Measurements from ENCODE around the gene ATF6B.

ATF6B gene

GRCh38 chr6:32097364-32097763, 30.7 kb downstream of the ATF6B start:
- DNase-seq (ENCODE audit: extremely low spot score): no peak
- CTCF ChIA-PET: no interaction called here
- POLR2A ChIA-PET: no interaction called here
- TF ChIP-seq CTCF (IDR thresholded peaks at IDR 0.05; ENCODE audit: control extremely low read depth, extremely low read depth, low read depth, missing control alignments): no peak

- CTCF ChIA-PET: interaction anchor here (0.7 kb wide), 1 partner anchor 22 kb away, joined by 3 read pairs; no protein-coding TSS in a partner anchor
- POLR2A ChIA-PET: no interaction called here
- TF ChIP-seq CTCF (IDR thresholded peaks at IDR 0.05; ENCODE audit: control extremely low read depth, extremely low read depth, low read depth, missing control alignments): no peak
- DNase-seq (ENCODE audit: extremely low spot score): no peak
These were observed 31.4 kb downstream of the ATF6B start for GRCh38 chr6:32096394-32097258.

GRCh38 chr6:32096087-32096393, 32.0 kb downstream of the ATF6B start:
- TF ChIP-seq CTCF (IDR thresholded peaks at IDR 0.05; ENCODE audit: control extremely low read depth, extremely low read depth, low read depth, missing control alignments): no peak
- CTCF ChIA-PET: interaction anchor here (0.7 kb wide), 1 partner anchor 23 kb away, joined by 3 read pairs; no protein-coding TSS in a partner anchor
- POLR2A ChIA-PET: no interaction called here
- DNase-seq (ENCODE audit: extremely low spot score): no peak

- no peak for TF ChIP-seq CTCF (IDR thresholded peaks at IDR 0.05; ENCODE audit: control extremely low read depth, extremely low read depth, low read depth, missing control alignments)
- POLR2A ChIA-PET: no interaction called here
- CTCF ChIA-PET: no interaction called here
- DNase-seq (ENCODE audit: extremely low spot score): no peak
These were observed 32.5 kb downstream of the ATF6B start for GRCh38 chr6:32095338-32096086.

GRCh38 chr6:32092760-32093497, 35.1 kb downstream of the ATF6B start:
- ChIA-PET CTCF (interaction anchor here (1.3 kb wide), 1 partner anchor 11 kb away, joined by 3 read pairs; no protein-coding TSS in a partner anchor), POLR2A (no interaction called here)

More at GRCh38 chr6:32092760-32093497, 35.1 kb downstream of the ATF6B start:
- DNase-seq (ENCODE audit: extremely low spot score): no peak
- TF ChIP-seq CTCF (IDR thresholded peaks at IDR 0.05; ENCODE audit: control extremely low read depth, extremely low read depth, low read depth, missing control alignments): no peak

Data from GM10248 (cell line).